K562 (cell line): ENCODE results near the gene KIAA0040. TPM values are rescaled to one million over a fixed set of nuclear protein-coding genes. Genes with fewer than 3 reads are reported as not detected.

ENCODE experiments used
- ATAC-seq: fragments of 200-7000 bp; cut with Tn5 transposase; 3 replicates; pipeline ENCODE4 v1.9.1; 2020; ENCODE audit warnings: moderate library complexity
- BruUV-seq: library from RNA; stranded (reverse); fragments of 400-500 nt; replicated peaks from 2 replicates; lab custom pipeline; 2021; lab: Mats Ljungman, UMichigan
- CTCF ChIA-PET: fragments of 300-600 bp; formaldehyde crosslinking; extraction: SDS; loops from one replicate; lab custom pipeline; 2021; ENCODE audit warnings: low intra/inter-chr PET ratio; lab: Yijun Ruan, JAX
- POLR2A ChIA-PET: fragments of 300-600, 350-650 bp; sonication (Branson Sonifier 250); formaldehyde crosslinking; extraction: SDS; loops from one replicate; lab custom pipeline; 2021; ENCODE audit warnings: antibody characterized with exemption, inconsistent platforms; lab: Yijun Ruan, JAX
- DNase-seq, 4 experiments: peaks; one replicate each; pipeline versions ENCODE4 v3.0.0 to v3.0.0-alpha.2; 2011 to 2018; ENCODE audit warnings: low spot score in 3 of 4, mixed read lengths in 3 of 4; ENCODE audit errors: extremely low read depth in 1 of 4
- FAIRE-seq: peaks from 2 replicates; lab custom pipeline; 2011; peaks lifted over from hg19 to GRCh38; lab: Jason Lieb, UNC
- H2AFZ ChIP-seq: 2 replicates; pipeline ENCODE4 v1.6.0; 2011; ENCODE audit warnings: low read depth, low read length, control low read depth, inconsistent platforms
- H3K27ac ChIP-seq: fragments of 200-600 bp; 3 replicates; pipeline ENCODE4 v1.8.0; 2011; ENCODE audit warnings: low read depth, mild to moderate bottlenecking, control low read depth, inconsistent platforms, low read length, moderate library complexity, mixed read lengths; ENCODE audit errors: extremely low read depth
- H3K27me3 ChIP-seq, 2 experiments: fragments of 300-600 bp in 1 of 2; 2 replicates in 1 of 2; 3 replicates in 1 of 2; pipeline versions ENCODE4 v1.6.0 to v1.8.0; 2011; ENCODE audit warnings: inconsistent platforms in 2 of 2, low read length in 2 of 2, mild to moderate bottlenecking in 1 of 2, mixed read lengths in 1 of 2, moderate library complexity in 1 of 2; ENCODE audit not compliant: control insufficient read depth in 2 of 2, insufficient read depth in 2 of 2
- H3K36me3 ChIP-seq: fragments of 300-600 bp; 3 replicates; pipeline ENCODE4 v1.8.0; 2011; ENCODE audit warnings: mild to moderate bottlenecking, low read length, inconsistent platforms; ENCODE audit not compliant: control insufficient read depth, insufficient read depth
- H3K4me1 ChIP-seq, 2 experiments: fragments of 200-600 bp in 1 of 2; replicated peaks in 1 of 2; 2 replicates in 1 of 2; 3 replicates in 1 of 2; pipeline versions ENCODE4 v1.5.1 to v1.8.0; 2011; ENCODE audit warnings: inconsistent platforms in 2 of 2, low read length in 2 of 2, mild to moderate bottlenecking in 1 of 2, mixed read lengths in 1 of 2, moderate library complexity in 1 of 2; ENCODE audit not compliant: control insufficient read depth in 2 of 2, insufficient read depth in 2 of 2
- H3K4me2 ChIP-seq: 2 replicates; pipeline ENCODE4 v1.6.1; 2011; ENCODE audit warnings: low read length, control low read depth, inconsistent platforms, mixed read lengths; ENCODE audit not compliant: insufficient read depth
- H3K4me3 ChIP-seq: fragments of 200-600 bp; sonication (generic), shearing (Covaris generic); 2 replicates; pipeline ENCODE4 v1.5.1; 2016; ENCODE audit warnings: control low read depth, inconsistent platforms
- H3K79me2 ChIP-seq: fragments of 200-600 bp; 3 replicates; pipeline ENCODE4 v1.8.0; 2011; ENCODE audit warnings: low read length, inconsistent platforms; ENCODE audit not compliant: control insufficient read depth, insufficient read depth
- H3K9ac ChIP-seq, 2 experiments: 2 replicates each; pipeline versions ENCODE4 v1.6.0 to v1.6.1; 2011; ENCODE audit warnings: low read depth in 2 of 2, low read length in 2 of 2, control low read depth in 1 of 2, inconsistent platforms in 1 of 2, mild to moderate bottlenecking in 1 of 2, mixed read lengths in 1 of 2; ENCODE audit not compliant: insufficient read depth in 1 of 2
- H3K9me1 ChIP-seq: one replicate; pipeline ENCODE4 v1.6.0; 2011; ENCODE audit warnings: inconsistent platforms, mild to moderate bottlenecking, low read length, moderate library complexity; ENCODE audit not compliant: control insufficient read depth, insufficient read depth
- H3K9me3 ChIP-seq: replicated peaks from 2 replicates; pipeline ENCODE4 v1.5.1; 2011; ENCODE audit warnings: low read depth, low read length, inconsistent platforms; ENCODE audit not compliant: control insufficient read depth, insufficient read depth
- H4K20me1 ChIP-seq: replicated peaks from 2 replicates; pipeline ENCODE4 v1.6.1; 2011; ENCODE audit warnings: low read length, inconsistent platforms, mixed read lengths; ENCODE audit not compliant: control insufficient read depth, insufficient read depth
- CTCF ChIP-seq, 3 experiments: IDR thresholded peaks in 2 of 3; conservative IDR thresholded peaks in 1 of 3; 2 replicates each; pipeline ENCODE4 v1.5.1; 2011 to 2012; ENCODE audit warnings: low read length in 3 of 3, mild to moderate bottlenecking in 3 of 3, control low read depth in 2 of 3, improper control_type of control experiment in 1 of 3, inconsistent platforms in 1 of 3, low read depth in 1 of 3, mixed read lengths in 1 of 3, moderate library complexity in 1 of 3; ENCODE audit not compliant: insufficient read depth in 2 of 3
- GMEB1 ChIP-seq: fragments of 250-450 bp; sonication (Bioruptor Pico); IDR thresholded peaks from 2 replicates; pipeline ENCODE4 v1.4.0; 2020; ENCODE audit warnings: mild to moderate bottlenecking
- PREB ChIP-seq: sonication (generic); formaldehyde crosslinking; IDR thresholded peaks from 2 replicates; pipeline ENCODE4 v1.8.1; 2023; ENCODE audit warnings: mild to moderate bottlenecking, missing genetic modification reagents
- ZBTB49 ChIP-seq: sonication (generic); formaldehyde crosslinking; IDR thresholded peaks from 2 replicates; pipeline ENCODE4 v1.8.0; 2022; ENCODE audit warnings: missing genetic modification reagents, mild to moderate bottlenecking, borderline replicate concordance
- WGBS: fragments of 100-300 bp; shearing (Covaris generic); methylation state at CpG from one replicate; pipeline ENCODE4 v1.1.6; 2016; ENCODE audit warnings: low coverage, mixed read lengths; ENCODE audit not compliant: insufficient coverage; ENCODE audit errors: missing lambda C conversion rate; 5-methylcytosine and 5-hydroxymethylcytosine counted together
- in situ Hi-C: fragments of 300-500 bp; cut with MboI; formaldehyde crosslinking; loops from 4 replicates; pipeline ENCODE4 v1.15.0; 2018; ENCODE audit warnings: inconsistent platforms, mixed read lengths
- intact Hi-C: fragments of 100-400 bp; cut with micrococcal nuclease; formaldehyde crosslinking; loops from 2 replicates; pipeline ENCODE4 v1.14.2; 2022
- polyA plus RNA-seq, 8 experiments: library from polyadenylated mRNA; depleted of rRNA in 4 of 8; stranded (reverse) in 5 of 8; unstranded in 3 of 8; fragments of >200 nt; fragmentation: Nextera tagmentation in 2 of 8; fragmentation: Illumina TruSeq in 1 of 8; extraction: Ambion mirVana in 2 of 8; extraction: Trizol in 1 of 8; gene quantifications; 2 replicates each; pipeline versions ENCODE4 v1.2.1 to v1.2.3, GENCODE V29; 2011 to 2014; ENCODE audit warnings: inconsistent platforms in 1 of 8, missing spikeins in 1 of 8
- total RNA-seq, 7 experiments: library from RNA; depleted of rRNA in 6 of 7; stranded (reverse); fragments of >200 nt in 6 of 7; fragmentation: Illumina TruSeq in 2 of 7; extraction: Trizol in 2 of 7; gene quantifications; 2 replicates each; pipeline versions ENCODE4 v1.2.1 to v1.2.3, GENCODE V29; 2011 to 2021; ENCODE audit warnings: low replicate concordance in 1 of 7

KIAA0040 gene
- total and polyA plus RNA-seq, 9 of the 15 experiments (the other 6 are each of a cell fraction or from before 2014, with no cell fraction given), result 3.4 to 13.6 (median 7.1) TPM

GRCh38 chr1:175150596-175151319, 41.8 kb downstream of the KIAA0040 start:
- Histone ChIP-seq H3K4me2 (no peak overlapping the region), H4K20me1 (no peaks in the 10 kb centered on the region; the same call in 1 of the 2 replicates), H3K9me3 (no peaks in the 10 kb centered on the region), H3K9ac (no peak overlapping the region), H3K9me1 (no peaks in the 10 kb centered on the region), H3K27ac (no peak overlapping the region), H3K79me2 (no peaks in the 10 kb centered on the region), H3K27me3 (peaks cover 11 to 40% of the 10 kb centered on the region in 2 experiments), H3K36me3 (no peaks in the 10 kb centered on the region), H3K4me1 (peaks cover 0 to 5% of the 10 kb centered on the region in 2 experiments; a peak in 1 of 5 replicates), H2AFZ (no peak overlapping the region), H3K4me3 (no peak overlapping the region)
- no peak for FAIRE-seq
- ChIA-PET POLR2A (interaction anchor here (0.6 to 1.8 kb wide), 10 partner anchors 10 to 712 kb away, joined by 3 to 7 read pairs (median 4); partner anchors contain the start of gene MRPS14), CTCF (interaction anchor here (1.1 to 2.7 kb wide), 2 partner anchors 64 to 169 kb away, joined by 4 to 39 read pairs; no protein-coding TSS in a partner anchor)
- BruUV-seq, result no TSS peak
- peak; percentile 32; the same call in 1 of the 3 replicates for ATAC-seq
- peak in 1 of 4 experiments; percentile 22 for DNase-seq
- TF ChIP-seq PREB (no peak), CTCF (IDR thresholded peaks at IDR 0.05 in 2 of 3, conservative IDR thresholded peaks at IDR 0.05 in 1 of 3; ENCODE audit: insufficient read depth in 2 of 3, low read depth in 1 of 3, low read length in 3 of 3) (peak; percentile 4 to 28 (median 12); a peak in 1 of 6 replicates), GMEB1 (CRISPR knock-in tag) (no peak), ZBTB49 (CRISPR knock-in tag) (no peak)
- WGBS, result 0% methylated on average over 9 of the region's 9 CpGs
- intact Hi-C loops, result loop anchor here (5.0 kb wide), 2 partner anchors 222 to 282 kb away; no protein-coding TSS in a partner anchor
- in situ Hi-C loops, result no loop called here
